ENCODE results near the gene MAP3K6. TPM values are rescaled to one million over a fixed set of nuclear protein-coding genes. Genes with fewer than 3 reads are reported as not detected.

The MAP3K6 gene
- total RNA-seq, 2 donors from 2014 or later = 31.3 to 42.1 TPM

- Histone ChIP-seq H3K36me3 (peaks cover 37% of the 10 kb centered on the region), H3K4me1 (no peaks in the 10 kb centered on the region), H3K27me3 (no peaks in the 10 kb centered on the region), H3K4me3 (no peak overlapping the region), H3K27ac (no peak overlapping the region), H3K9me3 (no peaks in the 10 kb centered on the region)
- TF ChIP-seq CTCF (IDR thresholded peaks at IDR 0.05) = no peak
- DNase-seq (ENCODE audit: low spot score) = no peak
These were observed 59.6 kb downstream of the MAP3K6 start for GRCh38 chr1:27306892-27307761.

- no peaks in the 10 kb centered on the region for H3K27me3 ChIP-seq
- no peak for TF ChIP-seq CTCF (IDR thresholded peaks at IDR 0.05)
- no peak for DNase-seq (ENCODE audit: low spot score)
- H3K9me3 ChIP-seq = no peaks in the 10 kb centered on the region
- no peak overlapping the region for H3K4me3 ChIP-seq
- H3K36me3 ChIP-seq = peaks cover 47% of the 10 kb centered on the region
- H3K27ac ChIP-seq = no peak overlapping the region
- H3K4me1 ChIP-seq = peaks cover 0 to 2% of the 10 kb centered on the region in 2 donors
These were observed 60.7 kb downstream of the MAP3K6 start for GRCh38 chr1:27306071-27306470.

Other genes with a start within 250 kb of the MAP3K6 start
- gene SLC9A1, start 211.8 kb downstream of the MAP3K6 start, total RNA-seq = 10 to 100 TPM; 20.0 to 28.3 TPM
- 10 to 100 TPM; 52.0 to 77.9 TPM for gene WDTC1, start 132.3 kb downstream of the MAP3K6 start, total RNA-seq
- gene TMEM222, start 44.8 kb downstream of the MAP3K6 start, total RNA-seq = 10 to 100 TPM; 13.6 to 24.3 TPM
- gene SYTL1, start 24.9 kb downstream of the MAP3K6 start, total RNA-seq = 1 to 10 TPM; 1.3 to 1.8 TPM
- 10 to 100 TPM; 21.1 to 36.6 TPM for gene FCN3, start 7.9 kb upstream of the MAP3K6 start, total RNA-seq
- gene CD164L2, start 16.4 kb upstream of the MAP3K6 start, total RNA-seq = not detected
- 1 to 10 TPM; 2.9 to 4.4 TPM for gene GPR3, start 25.7 kb upstream of the MAP3K6 start, total RNA-seq
- 10 to 100 TPM; 20.7 to 49.0 TPM for gene WASF2, start 123.2 kb upstream of the MAP3K6 start, total RNA-seq
- gene AHDC1, start 237.2 kb upstream of the MAP3K6 start, total RNA-seq = 10 to 100 TPM; 23.5 to 35.0 TPM